ENCODE data around the gene PRRX1.
A peak's percentile ranks its signal among the peaks of the same experiment; 100 is the strongest.

The PRRX1 gene

GRCh38 chr1:170768929-170769328, 105.0 kb downstream of the PRRX1 start:
- DNase-seq (ENCODE audit: low read depth), result peak; percentile 28

- no peak for DNase-seq (ENCODE audit: low read depth)
Measured at GRCh38 chr1:170769691-170770090, 105.8 kb downstream of the PRRX1 start.

- DNase-seq (ENCODE audit: low read depth), result no peak
Measured at GRCh38 chr1:170770254-170770653, 106.3 kb downstream of the PRRX1 start.

GRCh38 chr1:170776252-170776651, 112.3 kb downstream of the PRRX1 start:
- peak; percentile 6 for DNase-seq (ENCODE audit: low read depth)

GRCh38 chr1:170776777-170777176, 112.8 kb downstream of the PRRX1 start:
- DNase-seq (ENCODE audit: low read depth), result no peak
